GM23248 (cell line): ENCODE data around the gene RAB6B. TPM values are rescaled to one million over a fixed set of nuclear protein-coding genes. Genes with fewer than 3 reads are reported as not detected.

Experiments
- DNase-seq: peaks from one replicate; pipeline ENCODE4 v3.0.0-alpha.2; 2015
- H2AFZ ChIP-seq: fragments of 200-600 bp; sonication (generic); 2 replicates; pipeline ENCODE4 v1.6.1; 2016; ENCODE audit warnings: antibody characterized with exemption
- H3F3A ChIP-seq: fragments of 200-600 bp; sonication (generic); 2 replicates; pipeline ENCODE4 v1.6.1; 2016; ENCODE audit warnings: mild to moderate bottlenecking, antibody characterized with exemption, mixed run types; ENCODE audit not compliant: insufficient read depth
- H3K27ac ChIP-seq: fragments of 200-600 bp; sonication (generic); 2 replicates; pipeline ENCODE4 v1.5.1; 2016; ENCODE audit warnings: mild to moderate bottlenecking
- H3K27me3 ChIP-seq: fragments of 200-600 bp; sonication (generic); replicated peaks from 2 replicates; pipeline ENCODE4 v1.6.1; 2016; ENCODE audit warnings: mild to moderate bottlenecking; ENCODE audit not compliant: insufficient read depth
- H3K36me3 ChIP-seq: fragments of 200-600 bp; sonication (generic); 2 replicates; pipeline ENCODE4 v1.6.1; 2016; ENCODE audit warnings: low read depth, mild to moderate bottlenecking
- H3K4me1 ChIP-seq: fragments of 200-600 bp; sonication (generic); 2 replicates; pipeline ENCODE4 v1.6.1; 2016; ENCODE audit warnings: mild to moderate bottlenecking; ENCODE audit not compliant: insufficient read depth
- H3K4me2 ChIP-seq: fragments of 200-600 bp; sonication (generic); one replicate; pipeline ENCODE4 v1.6.1; 2016; ENCODE audit warnings: mild to moderate bottlenecking; ENCODE audit not compliant: unreplicated experiment
- H3K4me3 ChIP-seq: fragments of 200-600 bp; sonication (generic); 2 replicates; pipeline ENCODE4 v1.5.1; 2016; ENCODE audit warnings: mild to moderate bottlenecking
- H3K79me2 ChIP-seq: fragments of 200-600 bp; sonication (generic); 2 replicates; pipeline ENCODE4 v1.6.1; 2016; ENCODE audit warnings: mild to moderate bottlenecking; ENCODE audit not compliant: insufficient read depth
- H3K9ac ChIP-seq: fragments of 200-600 bp; sonication (generic); 2 replicates; pipeline ENCODE4 v1.6.1; 2016; ENCODE audit warnings: mild to moderate bottlenecking
- H3K9me2 ChIP-seq: fragments of 200-600 bp; sonication (generic); 2 replicates; pipeline ENCODE4 v1.6.1; 2016; ENCODE audit warnings: mixed run types, mild to moderate bottlenecking, moderate library complexity; ENCODE audit not compliant: insufficient read depth
- H3K9me3 ChIP-seq: fragments of 200-600 bp; sonication (generic); one replicate; pipeline ENCODE4 v1.6.1; 2017; ENCODE audit warnings: low read depth
- H4K20me1 ChIP-seq: fragments of 200-600 bp; sonication (generic); 2 replicates; pipeline ENCODE4 v1.6.0; 2016; ENCODE audit not compliant: insufficient read depth
- EZH2 ChIP-seq: fragments of 200-600 bp; sonication (generic); IDR thresholded peaks from 2 replicates; pipeline ENCODE4 v1.6.1; 2018; ENCODE audit warnings: antibody characterized with exemption, mild to moderate bottlenecking; ENCODE audit not compliant: insufficient read depth, poor library complexity, severe bottlenecking
- EZH2phosphoT487 ChIP-seq: fragments of 200-600 bp; sonication (generic); IDR thresholded peaks from 2 replicates; pipeline ENCODE4 v1.6.1; 2018; ENCODE audit warnings: antibody characterized with exemption, moderate library complexity, mild to moderate bottlenecking, low read depth; ENCODE audit not compliant: insufficient read depth
- WGBS, 2 experiments: methylation state at CpG; one replicate each; pipeline ENCODE4 v1.1.6; 2015 to 2017; ENCODE audit warnings: low lambda C conversion rate in 2 of 2, low coverage in 1 of 2; ENCODE audit errors: missing lambda C conversion rate in 2 of 2; 5-methylcytosine and 5-hydroxymethylcytosine counted together
- in situ Hi-C: fragments of 300-500 bp; cut with MboI; formaldehyde crosslinking; loops from 2 replicates; pipeline ENCODE4 v1.15.0; 2020
- polyA plus RNA-seq: library from polyadenylated mRNA; unstranded; fragments of >200 nt; fragmentation: Nextera tagmentation; extraction: Ambion mirVana; gene quantifications from 2 replicates; pipeline ENCODE4 v1.2.1, GENCODE V29; 2016
- total RNA-seq: library from RNA; depleted of rRNA; stranded (reverse); fragments of >200 nt; shearing (Covaris generic); gene quantifications from 2 replicates; pipeline ENCODE4 v1.2.3, GENCODE V29; 2014

Gene RAB6B
- total and polyA plus RNA-seq, 2 experiments from 2014 or later: 0.59 to 0.76 TPM

DNA sequence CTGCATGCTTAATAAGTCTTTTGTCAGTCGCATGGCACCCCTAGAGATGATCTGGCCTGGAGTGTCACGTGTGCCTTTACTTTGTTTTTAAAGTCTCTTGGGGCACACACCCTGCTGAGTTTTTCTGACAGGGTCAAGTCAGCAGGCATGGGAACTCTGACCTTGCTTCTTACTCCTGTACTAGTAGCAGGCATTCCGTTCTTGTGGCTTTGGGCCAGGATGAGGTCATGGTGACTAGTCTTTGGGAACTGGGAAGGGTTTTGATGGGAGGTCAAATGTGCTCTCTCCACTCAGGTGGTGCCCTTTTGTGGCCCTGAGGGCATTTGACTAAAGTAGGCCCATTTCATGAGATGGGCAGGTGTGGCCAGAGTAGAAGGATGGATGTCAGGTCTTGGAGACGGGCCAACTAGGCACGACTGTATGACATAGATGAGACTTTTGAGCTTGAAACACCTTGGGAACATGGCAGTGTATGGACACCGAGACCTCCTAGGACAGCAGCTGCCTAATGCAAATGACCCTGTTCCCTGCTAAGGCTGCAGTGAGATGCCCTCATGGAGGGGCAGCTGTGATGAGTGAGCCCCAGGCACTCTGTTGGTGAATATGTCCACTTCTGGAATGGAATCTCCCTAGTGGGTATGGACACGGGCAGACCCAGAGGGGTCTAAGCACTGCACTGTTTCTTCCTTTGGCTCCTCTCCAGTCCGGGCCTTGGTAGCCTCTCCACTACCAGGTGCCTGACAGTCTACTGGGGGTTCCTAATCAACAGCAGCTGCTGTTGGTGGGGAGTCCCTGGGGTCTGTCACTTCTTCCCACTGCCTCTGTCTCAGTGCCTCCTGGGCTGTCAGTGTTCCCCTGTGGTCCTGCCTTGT lies 73.7 kb downstream of the RAB6B start:
- Histone ChIP-seq H3K27me3 (no peaks in the 10 kb centered on the region), H3K4me3 (no peak overlapping the region), H2AFZ (no peak overlapping the region), H3K4me2 (no peak overlapping the region), H3K27ac (no peak overlapping the region), H3F3A (peaks cover 7% of the 10 kb centered on the region; the same call in 1 of the 2 replicates), H3K9me3 (no peaks in the 10 kb centered on the region), H3K36me3 (peaks cover 25% of the 10 kb centered on the region), H3K9me2 (no peaks in the 10 kb centered on the region), H3K79me2 (no peaks in the 10 kb centered on the region), H3K4me1 (peaks cover 4% of the 10 kb centered on the region; the same call in 1 of the 2 replicates), H4K20me1 (0 out of 2 replicates have a peak, but pooled peaks cover 5% of the 10 kb centered on the region), H3K9ac (no peak overlapping the region)
- peak; percentile 79 for DNase-seq
- TF ChIP-seq EZH2phosphoT487: no peak
- no peak for TF ChIP-seq EZH2
- in situ Hi-C loops: loop anchor here (5.0 to 25.0 kb wide), 2 partner anchors 105 to 360 kb away; no protein-coding TSS in a partner anchor
- 77 to 78% methylated on average over 8 of the region's 8 CpGs for WGBS, 2 experiments

DNA sequence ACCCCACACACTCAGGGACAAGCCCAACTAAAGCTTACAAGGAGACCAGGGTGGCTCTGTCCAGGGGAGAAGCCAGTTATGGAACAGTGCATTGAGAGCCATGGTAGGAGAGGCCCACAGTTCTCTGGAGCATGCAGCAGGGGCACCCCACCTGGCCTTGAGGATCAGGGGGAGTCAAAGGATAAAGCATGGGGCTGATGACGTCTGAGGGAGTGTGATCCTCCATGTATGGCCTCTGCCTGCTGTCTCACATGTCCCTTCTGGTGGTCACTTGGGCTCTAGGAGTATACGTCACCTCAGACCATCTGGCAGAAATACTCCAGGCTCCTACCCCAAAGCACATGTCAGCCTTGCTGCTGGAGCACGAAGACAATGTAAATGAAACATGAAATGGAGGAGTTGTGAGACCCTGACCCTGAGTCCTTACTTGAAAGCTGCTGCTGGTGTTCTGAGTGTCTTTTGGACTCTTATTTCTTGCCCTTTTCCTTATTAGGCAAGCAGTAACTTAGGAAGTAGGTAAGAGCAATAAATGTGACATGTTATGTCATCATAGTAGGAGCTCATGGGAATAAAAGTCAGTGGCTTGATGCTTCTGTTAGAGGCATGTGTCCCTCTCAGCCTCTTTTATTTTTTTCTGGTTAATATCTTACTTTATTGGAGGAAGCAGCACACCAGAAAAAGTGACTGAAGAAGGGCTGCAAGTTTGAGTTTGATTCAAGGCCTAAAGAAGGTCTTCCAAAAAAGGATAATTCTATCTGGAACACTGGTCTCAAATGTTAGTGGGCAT lies 74.6 kb downstream of the RAB6B start:
- H3K36me3 ChIP-seq: peaks cover 34% of the 10 kb centered on the region
- in situ Hi-C loops: loop anchor here (5.0 to 25.0 kb wide), 2 partner anchors 106 to 359 kb away; no protein-coding TSS in a partner anchor
- no peak overlapping the region for H3K4me2 ChIP-seq
- no peak for DNase-seq
- H3K9ac ChIP-seq: no peak overlapping the region
- 0 out of 2 replicates have a peak, but pooled peaks cover 5% of the 10 kb centered on the region for H4K20me1 ChIP-seq
- WGBS, 2 experiments: 59 to 65% methylated on average over 3 of the region's 3 CpGs
- H3K9me3 ChIP-seq: no peaks in the 10 kb centered on the region
- TF ChIP-seq EZH2 (no peak), EZH2phosphoT487 (no peak)
- H3K27me3 ChIP-seq: no peaks in the 10 kb centered on the region
- H3K27ac ChIP-seq: no peak overlapping the region
- H3F3A ChIP-seq: peaks cover 7% of the 10 kb centered on the region
- H2AFZ ChIP-seq: no peak overlapping the region
- H3K79me2 ChIP-seq: no peaks in the 10 kb centered on the region
- no peak overlapping the region for H3K4me3 ChIP-seq
- H3K9me2 ChIP-seq: no peaks in the 10 kb centered on the region
- peaks cover 4% of the 10 kb centered on the region; the same call in 1 of the 2 replicates for H3K4me1 ChIP-seq

- Histone ChIP-seq H3K27me3 (no peaks in the 10 kb centered on the region), H3K9me3 (no peaks in the 10 kb centered on the region), H3K4me1 (peaks cover 4% of the 10 kb centered on the region; the same call in 1 of the 2 replicates), H3K36me3 (peaks cover 44% of the 10 kb centered on the region), H3K4me2 (no peak overlapping the region), H3K4me3 (no peak overlapping the region), H3F3A (peaks cover 7% of the 10 kb centered on the region), H4K20me1 (0 out of 2 replicates have a peak, but pooled peaks cover 5% of the 10 kb centered on the region), H3K9me2 (no peaks in the 10 kb centered on the region), H3K79me2 (no peaks in the 10 kb centered on the region), H2AFZ (no peak overlapping the region), H3K9ac (no peak overlapping the region), H3K27ac (no peak overlapping the region)
- TF ChIP-seq EZH2phosphoT487 (no peak), EZH2 (no peak)
- WGBS, 2 experiments: 87 to 89% methylated on average over 4 of the region's 4 CpGs
- in situ Hi-C loops: loop anchor here (5.0 to 25.0 kb wide), 2 partner anchors 107 to 358 kb away; no protein-coding TSS in a partner anchor
- no peak for DNase-seq
These were observed 75.6 kb downstream of the RAB6B start for GRCh38 chr3:133820129-133820528.

DNA sequence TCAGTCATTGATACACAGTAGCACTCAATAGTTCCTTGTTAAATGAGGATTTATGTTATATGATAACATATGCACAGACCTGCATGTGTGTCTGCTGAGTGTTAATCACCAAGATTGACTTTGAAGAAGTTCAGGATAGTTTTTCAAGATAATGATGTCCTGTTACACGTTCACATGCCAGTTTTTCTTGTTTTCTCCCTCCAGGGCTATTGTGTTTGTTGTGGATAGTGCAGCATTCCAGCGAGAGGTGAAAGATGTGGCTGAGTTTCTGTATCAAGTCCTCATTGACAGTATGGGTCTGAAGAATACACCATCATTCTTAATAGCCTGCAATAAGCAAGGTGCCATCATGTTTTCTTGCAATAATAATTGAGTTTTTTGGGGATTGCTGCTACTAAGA lies 80.3 kb downstream of the RAB6B start:
- no peak overlapping the region for H3K27ac ChIP-seq
- no peak overlapping the region for H3K9ac ChIP-seq
- H3F3A ChIP-seq: peaks cover 29% of the 10 kb centered on the region
- no peak overlapping the region for H3K4me2 ChIP-seq
- in situ Hi-C loops: loop anchor here (25.0 kb wide), 1 partner anchor 353 kb away; no protein-coding TSS in a partner anchor
- no peaks in the 10 kb centered on the region for H3K9me2 ChIP-seq
- H3K4me3 ChIP-seq: no peak overlapping the region
- H4K20me1 ChIP-seq: no peaks in the 10 kb centered on the region
- peaks cover 68% of the 10 kb centered on the region for H3K36me3 ChIP-seq
- H2AFZ ChIP-seq: no peak overlapping the region
- WGBS, 2 experiments: 89 to 93% methylated on average over 2 of the region's 2 CpGs
- no peaks in the 10 kb centered on the region for H3K9me3 ChIP-seq
- no peaks in the 10 kb centered on the region for H3K27me3 ChIP-seq
- H3K79me2 ChIP-seq: peaks cover 4% of the 10 kb centered on the region; the same call in 1 of the 2 replicates
- no peak for TF ChIP-seq EZH2
- TF ChIP-seq EZH2phosphoT487: no peak
- H3K4me1 ChIP-seq: peaks cover 17% of the 10 kb centered on the region
- DNase-seq: no peak
